ENCODE measurements around the gene RPH3AL. TPM values are rescaled to one million over a fixed set of nuclear protein-coding genes. Genes with fewer than 3 reads are reported as not detected.

Gene RPH3AL
- total RNA-seq, 4 donors from 2014 or later: 24.3 to 90.5 (median 47.2) TPM

- 89 to 100% methylated on average over 6 to 31 of the region's 31 CpGs for WGBS, 2 donors (ENCODE audit: low coverage in 1 of 2)
- Histone ChIP-seq H3K27ac (no peak overlapping the region), H3K9me3 (no peaks in the 10 kb centered on the region), H3K4me1 (no peaks in the 10 kb centered on the region), H3K27me3 (no peaks in the 10 kb centered on the region), H3K4me3 (no peak overlapping the region), H3K36me3 (no peaks in the 10 kb centered on the region)
- in situ Hi-C loops (cut with MboI; ENCODE audit: low pct_ligation_motif_present in 1 of 4, low pct_unique_long_range_greater_than_20kb in 1 of 4, low sequenced_read_pairs in 3 of 4) (no loop called here), intact Hi-C loops (cut with DNase I; ENCODE audit: low total_unique reads) (no loop called here)
- DNase-seq: no peak
- TF ChIP-seq, protein P1, sequence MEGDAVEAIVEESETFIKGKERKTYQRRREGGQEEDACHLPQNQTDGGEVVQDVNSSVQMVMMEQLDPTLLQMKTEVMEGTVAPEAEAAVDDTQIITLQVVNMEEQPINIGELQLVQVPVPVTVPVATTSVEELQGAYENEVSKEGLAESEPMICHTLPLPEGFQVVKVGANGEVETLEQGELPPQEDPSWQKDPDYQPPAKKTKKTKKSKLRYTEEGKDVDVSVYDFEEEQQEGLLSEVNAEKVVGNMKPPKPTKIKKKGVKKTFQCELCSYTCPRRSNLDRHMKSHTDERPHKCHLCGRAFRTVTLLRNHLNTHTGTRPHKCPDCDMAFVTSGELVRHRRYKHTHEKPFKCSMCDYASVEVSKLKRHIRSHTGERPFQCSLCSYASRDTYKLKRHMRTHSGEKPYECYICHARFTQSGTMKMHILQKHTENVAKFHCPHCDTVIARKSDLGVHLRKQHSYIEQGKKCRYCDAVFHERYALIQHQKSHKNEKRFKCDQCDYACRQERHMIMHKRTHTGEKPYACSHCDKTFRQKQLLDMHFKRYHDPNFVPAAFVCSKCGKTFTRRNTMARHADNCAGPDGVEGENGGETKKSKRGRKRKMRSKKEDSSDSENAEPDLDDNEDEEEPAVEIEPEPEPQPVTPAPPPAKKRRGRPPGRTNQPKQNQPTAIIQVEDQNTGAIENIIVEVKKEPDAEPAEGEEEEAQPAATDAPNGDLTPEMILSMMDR (IDR thresholded peaks at IDR 0.05): no peak
- TF ChIP-seq EP300 (IDR thresholded peaks at IDR 0.05; ENCODE audit: low read depth): no peak
- TF ChIP-seq POLR2AphosphoS5 (IDR thresholded peaks at IDR 0.05): no peak
Observed at GRCh38 chr17:285751-286422, 66.7 kb downstream of the RPH3AL start.

- no peak for DNase-seq
- TF ChIP-seq EP300 (IDR thresholded peaks at IDR 0.05; ENCODE audit: low read depth) (no peak), POLR2A (IDR thresholded peaks at IDR 0.05) (no peak), POLR2AphosphoS5 (IDR thresholded peaks at IDR 0.05) (no peak)
- TF ChIP-seq, protein P1 (IDR thresholded peaks at IDR 0.05): no peak
- Histone ChIP-seq H3K27me3 (no peaks in the 10 kb centered on the region), H3K27ac (no peak overlapping the region), H3K36me3 (no peaks in the 10 kb centered on the region), H3K4me1 (no peaks in the 10 kb centered on the region), H3K9me3 (no peaks in the 10 kb centered on the region), H3K4me3 (no peak overlapping the region)
- WGBS, 2 donors (ENCODE audit: low coverage in 1 of 2): 91 to 100% methylated on average over 3 to 29 of the region's 29 CpGs
- intact Hi-C loops (cut with DNase I; ENCODE audit: low total_unique reads): no loop called here
- in situ Hi-C loops (cut with MboI; ENCODE audit: low pct_ligation_motif_present in 1 of 4, low pct_unique_long_range_greater_than_20kb in 1 of 4, low sequenced_read_pairs in 3 of 4): no loop called here
Observed at GRCh38 chr17:284676-285355, 67.8 kb downstream of the RPH3AL start.

GRCh38 chr17:283911-284675 is 68.5 kb downstream of the RPH3AL start:
- intact Hi-C loops (cut with DNase I; ENCODE audit: low total_unique reads) (no loop called here), in situ Hi-C loops (cut with MboI; ENCODE audit: low pct_ligation_motif_present in 1 of 4, low pct_unique_long_range_greater_than_20kb in 1 of 4, low sequenced_read_pairs in 3 of 4) (no loop called here)
- H3K27me3 ChIP-seq: no peaks in the 10 kb centered on the region
- DNase-seq: no peak
- no peaks in the 10 kb centered on the region for H3K36me3 ChIP-seq
- no peak overlapping the region for H3K4me3 ChIP-seq
- TF ChIP-seq POLR2AphosphoS5 (IDR thresholded peaks at IDR 0.05): no peak
- no peak for TF ChIP-seq EP300 (IDR thresholded peaks at IDR 0.05; ENCODE audit: low read depth)
- TF ChIP-seq, protein P1 (IDR thresholded peaks at IDR 0.05): no peak
- TF ChIP-seq POLR2A (IDR thresholded peaks at IDR 0.05): no peak
- no peaks in the 10 kb centered on the region for H3K4me1 ChIP-seq
- H3K9me3 ChIP-seq: no peaks in the 10 kb centered on the region
- WGBS, 2 donors (ENCODE audit: low coverage in 1 of 2): 56 to 85% methylated on average over 3 to 25 of the region's 25 CpGs
- H3K27ac ChIP-seq: no peak overlapping the region

All from transverse colon (tissue), 4 donors.